Endothelial cell of umbilical vein (primary cell): ENCODE results near the gene RAD51B.

Source experiments
- CTCF ChIP-seq, 2 donors: IDR thresholded peaks; 1 replicate in 1 of 2; 2 replicates in 1 of 2; pipeline ENCODE4 v1.5.1; 2011; ENCODE audit warnings: low read length in 2 of 2, mild to moderate bottlenecking in 2 of 2, moderate library complexity in 2 of 2, control low read depth in 1 of 2, inconsistent platforms in 1 of 2, low read depth in 1 of 2; ENCODE audit not compliant: insufficient read depth in 1 of 2; ENCODE audit errors: extremely low read depth in 1 of 2
- EZH2 ChIP-seq: IDR thresholded peaks from 2 replicates; pipeline ENCODE4 v1.6.1; 2012; ENCODE audit warnings: borderline replicate concordance, low read depth, mild to moderate bottlenecking, moderate library complexity, low read length, inconsistent platforms; ENCODE audit not compliant: severe bottlenecking
- MYC ChIP-seq: IDR thresholded peaks from one replicate; pipeline ENCODE4 v1.6.1; 2011; ENCODE audit warnings: mild to moderate bottlenecking, low read depth, low read length
- POLR2A ChIP-seq: IDR thresholded peaks from 2 replicates; pipeline ENCODE4 v1.6.1; 2012; ENCODE audit warnings: low read depth, mild to moderate bottlenecking, control low read depth, low read length
- POLR2AphosphoS5 ChIP-seq: IDR thresholded peaks from 2 replicates; pipeline ENCODE4 v1.6.1; 2012; ENCODE audit warnings: low read depth, mild to moderate bottlenecking, control low read depth, low read length, moderate library complexity; ENCODE audit not compliant: insufficient read depth

- TF ChIP-seq CTCF (IDR thresholded peaks at IDR 0.05; ENCODE audit: extremely low read depth in 1 of 2, insufficient read depth in 1 of 2, low read depth in 1 of 2, low read length in 2 of 2) (no peak), POLR2AphosphoS5 (no peak), POLR2A (no peak), EZH2 (no peak), MYC (no peak)
Measured at GRCh38 chr14:67892466-67893100, 73.0 kb downstream of the RAD51B start.
